WI38 (cell line): ENCODE measurements around the gene PTK6.

Source experiments
- H3K4me3 ChIP-seq: 2 replicates; pipeline ENCODE4 v1.5.1; 2011; ENCODE audit warnings: low read depth, mild to moderate bottlenecking, control low read depth, low read length
- TF ChIP-seq, protein P1 (sequence below): IDR thresholded peaks from 2 replicates; pipeline ENCODE4 v1.5.1; 2012; ENCODE audit warnings: low read depth, mild to moderate bottlenecking, control low read depth, low read length

PTK6 gene

DNA sequence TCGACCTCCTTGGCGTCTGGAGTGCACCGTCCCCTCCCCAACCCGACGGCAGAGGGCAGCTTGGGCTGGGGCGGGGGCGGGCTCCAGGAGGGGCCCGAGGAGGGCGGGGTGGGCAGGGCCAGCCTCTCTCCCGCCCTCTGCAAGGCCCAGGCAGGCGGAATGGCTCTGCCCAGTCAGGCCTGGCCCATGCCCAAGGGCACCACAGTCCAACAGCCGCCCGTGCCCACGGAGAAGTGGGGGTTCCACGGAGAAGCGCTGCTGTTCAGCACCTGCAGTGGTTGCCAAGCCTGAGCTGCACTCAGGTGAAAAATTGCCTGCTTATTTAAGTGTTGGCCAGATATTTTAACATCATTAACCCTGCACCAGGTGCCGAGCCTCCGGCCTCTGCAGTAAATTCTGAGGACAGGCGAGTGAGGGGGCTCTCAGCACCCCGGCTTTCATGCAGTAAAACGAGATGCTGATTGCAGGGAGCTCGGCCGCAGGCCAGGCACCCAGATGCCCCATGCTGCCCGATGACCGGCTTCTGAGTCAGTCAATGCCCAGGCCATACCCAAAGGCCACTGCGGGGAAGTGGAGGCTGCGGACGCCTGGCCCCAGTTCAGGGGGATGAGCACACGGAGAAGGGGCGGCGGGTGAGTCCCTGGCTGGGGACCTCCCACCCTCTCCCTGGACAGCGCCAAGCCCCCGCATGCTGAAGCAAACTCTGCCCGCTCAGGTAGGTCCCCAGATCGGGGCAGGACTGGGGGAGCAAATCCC, 10.7 kb upstream of the PTK6 start, which contains the start of gene SRMS:
SRMS (minus strand) TSS at position 25 of the 756 bp plus-strand sequence. CDS start 286 bp downstream, outside the sequence.
- TF ChIP-seq, protein P1, sequence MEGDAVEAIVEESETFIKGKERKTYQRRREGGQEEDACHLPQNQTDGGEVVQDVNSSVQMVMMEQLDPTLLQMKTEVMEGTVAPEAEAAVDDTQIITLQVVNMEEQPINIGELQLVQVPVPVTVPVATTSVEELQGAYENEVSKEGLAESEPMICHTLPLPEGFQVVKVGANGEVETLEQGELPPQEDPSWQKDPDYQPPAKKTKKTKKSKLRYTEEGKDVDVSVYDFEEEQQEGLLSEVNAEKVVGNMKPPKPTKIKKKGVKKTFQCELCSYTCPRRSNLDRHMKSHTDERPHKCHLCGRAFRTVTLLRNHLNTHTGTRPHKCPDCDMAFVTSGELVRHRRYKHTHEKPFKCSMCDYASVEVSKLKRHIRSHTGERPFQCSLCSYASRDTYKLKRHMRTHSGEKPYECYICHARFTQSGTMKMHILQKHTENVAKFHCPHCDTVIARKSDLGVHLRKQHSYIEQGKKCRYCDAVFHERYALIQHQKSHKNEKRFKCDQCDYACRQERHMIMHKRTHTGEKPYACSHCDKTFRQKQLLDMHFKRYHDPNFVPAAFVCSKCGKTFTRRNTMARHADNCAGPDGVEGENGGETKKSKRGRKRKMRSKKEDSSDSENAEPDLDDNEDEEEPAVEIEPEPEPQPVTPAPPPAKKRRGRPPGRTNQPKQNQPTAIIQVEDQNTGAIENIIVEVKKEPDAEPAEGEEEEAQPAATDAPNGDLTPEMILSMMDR = no peak
- no peak within 1 kb of the TSS for H3K4me3 ChIP-seq

DNA sequence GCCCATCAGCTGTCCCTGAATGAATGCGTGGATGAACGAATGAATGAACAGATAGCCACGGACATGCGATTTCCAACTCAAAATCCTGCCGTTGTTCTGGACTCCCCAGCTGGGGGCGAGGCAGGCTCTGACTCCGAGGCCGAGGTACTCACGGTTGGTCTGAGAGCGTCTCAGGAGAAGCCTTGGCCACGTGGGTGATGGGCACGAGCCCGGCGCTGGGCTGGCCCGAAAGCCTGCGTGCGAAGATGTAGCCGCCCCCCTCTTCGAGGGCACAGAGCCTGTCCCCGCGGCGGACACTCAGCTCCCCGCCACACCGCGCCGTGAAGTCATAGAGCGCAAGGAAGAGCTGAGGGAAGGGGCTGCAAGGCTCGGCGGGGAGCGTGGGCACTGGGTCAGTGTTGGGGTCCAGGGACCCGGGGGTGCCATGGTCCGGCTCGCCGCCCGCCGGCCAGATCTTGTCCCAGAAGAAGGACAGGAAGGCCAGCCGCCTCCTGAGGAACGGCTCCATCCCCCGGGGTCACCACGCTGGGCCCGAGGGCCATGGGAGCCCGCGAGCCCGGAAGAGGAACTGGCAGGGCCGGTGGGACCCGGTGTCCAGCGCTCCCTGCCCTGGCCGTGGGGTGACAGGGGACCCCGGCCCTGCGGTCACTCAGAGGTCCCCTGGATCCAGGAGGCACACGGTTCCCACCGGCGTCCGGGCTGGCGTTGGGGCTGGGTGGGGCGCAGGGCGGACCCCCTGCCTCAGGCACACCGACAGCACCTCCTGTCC, 10.0 kb upstream of the PTK6 start:
- no peak overlapping the region for H3K4me3 ChIP-seq
- TF ChIP-seq, protein P1 = no peak

DNA sequence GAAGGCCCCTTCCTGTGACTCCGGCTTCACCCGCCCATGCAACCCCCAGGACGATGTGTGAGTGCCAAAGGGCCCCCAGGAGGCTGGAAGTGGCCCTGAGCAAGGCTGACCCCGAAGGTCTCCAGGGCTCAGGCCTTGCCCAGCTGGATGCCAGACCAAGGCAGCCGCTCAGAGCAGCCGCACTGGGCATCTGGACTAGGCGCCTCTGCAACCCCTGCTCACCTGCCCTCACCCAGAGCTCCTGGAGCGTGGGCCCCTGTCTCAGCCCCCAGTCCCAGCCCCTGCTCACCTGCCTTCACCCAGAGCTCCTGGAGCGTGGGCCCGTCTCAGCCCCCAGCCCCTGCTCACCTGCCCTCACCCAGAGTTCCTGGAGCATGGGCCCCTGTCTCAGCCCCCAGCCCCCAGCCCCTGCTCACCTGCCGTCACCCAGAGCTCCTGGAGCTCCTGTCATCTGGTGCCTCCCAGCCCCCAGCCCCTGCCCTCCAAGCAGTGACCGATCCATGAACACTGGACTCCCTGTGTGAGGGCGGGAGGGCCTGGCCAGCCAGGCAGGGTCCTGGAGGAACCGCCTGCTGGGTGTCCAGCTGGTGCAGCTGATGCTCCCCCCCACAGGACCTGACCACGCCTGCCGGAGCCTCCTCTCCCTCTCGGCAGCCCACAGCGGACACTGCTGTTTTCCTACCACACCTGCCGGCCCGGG, 9.2 kb upstream of the PTK6 start:
- H3K4me3 ChIP-seq = no peak overlapping the region
- TF ChIP-seq, protein P1 = no peak

DNA sequence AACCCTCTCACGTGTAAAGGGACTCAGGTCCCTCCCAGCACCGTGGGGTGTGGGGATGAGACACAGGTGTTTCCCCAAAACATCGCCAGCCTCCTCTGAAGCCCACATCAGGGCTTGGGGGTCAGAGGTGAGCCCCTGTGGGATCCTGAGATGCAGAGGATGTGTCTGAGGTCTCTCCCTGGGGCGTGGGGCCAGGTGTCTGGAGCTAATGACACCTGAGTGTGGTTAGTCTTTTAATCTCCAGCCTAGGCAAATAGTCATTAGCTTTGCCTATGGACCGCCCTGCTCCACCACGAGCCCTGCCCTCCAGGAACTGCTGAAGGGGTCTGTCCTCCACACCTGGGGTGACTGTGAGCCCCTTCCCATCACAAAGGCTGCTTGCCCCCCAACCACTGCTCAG, 8.6 kb upstream of the PTK6 start:
- TF ChIP-seq, protein P1 = no peak
- H3K4me3 ChIP-seq = no peak overlapping the region

DNA sequence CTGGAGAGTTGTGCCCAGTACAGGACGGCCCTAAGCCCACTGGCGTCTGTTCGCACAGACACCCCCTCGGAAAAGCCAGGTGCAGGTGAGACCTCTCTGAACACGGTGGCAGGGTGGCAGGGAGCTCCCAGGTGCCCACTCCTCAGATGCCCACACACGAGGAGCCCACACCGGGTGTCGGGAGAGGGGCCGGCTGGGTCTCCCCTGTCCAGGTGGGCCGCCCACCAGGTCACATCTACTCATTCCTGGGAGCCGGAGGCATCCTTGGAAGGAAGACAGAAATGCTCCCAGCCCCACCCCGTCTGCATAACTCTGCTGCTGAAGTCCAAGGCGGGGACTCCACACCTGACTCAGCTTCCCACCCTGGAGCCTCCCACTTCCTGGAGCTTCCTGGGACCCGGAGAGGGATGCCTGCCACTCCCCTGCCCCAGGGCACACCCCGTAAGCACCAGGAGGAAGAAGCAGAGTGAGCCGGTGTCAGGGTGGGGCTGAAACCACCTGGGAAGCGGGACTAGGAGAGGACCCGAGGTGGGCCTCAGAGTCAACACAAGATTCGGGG, 7.9 kb upstream of the PTK6 start:
- H3K4me3 ChIP-seq = no peak overlapping the region
- TF ChIP-seq, protein P1 = no peak

DNA sequence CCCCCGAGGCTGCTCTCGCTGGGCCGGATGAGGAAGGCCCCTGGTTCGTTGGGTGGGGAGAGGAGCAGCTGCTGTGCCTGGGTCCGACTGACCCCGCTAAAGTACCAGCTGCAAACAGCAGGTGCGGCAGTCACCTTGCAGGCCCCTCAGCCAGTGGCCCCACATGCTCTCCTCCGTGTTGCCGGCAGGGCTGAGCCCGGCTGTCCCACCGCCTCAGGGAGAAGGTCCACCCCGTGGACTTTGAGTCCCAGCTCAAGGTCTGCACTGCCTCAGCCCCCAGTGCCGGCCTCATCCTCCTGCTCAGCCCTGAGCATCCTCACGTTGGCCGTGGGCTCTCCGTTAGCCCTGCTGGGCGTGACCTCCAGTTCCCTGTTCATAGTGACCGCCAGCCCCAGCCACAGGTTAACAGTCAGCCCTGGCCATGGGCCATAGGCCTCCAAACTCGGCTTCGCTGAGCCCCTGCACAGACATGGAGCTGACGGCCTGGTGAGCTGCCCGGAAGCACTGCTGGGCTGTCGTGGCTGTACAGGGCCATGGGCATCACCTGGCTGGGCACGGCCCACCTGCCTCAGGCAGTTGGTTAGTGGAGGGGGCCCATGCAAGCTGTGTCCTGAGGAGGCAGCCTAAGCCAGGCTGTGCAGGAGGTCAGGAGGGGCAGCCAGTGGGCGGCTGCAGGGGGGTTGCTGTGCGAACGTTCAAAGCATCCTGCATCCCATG, 7.2 kb upstream of the PTK6 start:
- TF ChIP-seq, protein P1 = no peak
- no peak overlapping the region for H3K4me3 ChIP-seq
